Muscle layer of duodenum (tissue), 2 donors: ENCODE measurements around the gene SETBP1.

Experiments used
- H3K27ac ChIP-seq: one replicate; pipeline ENCODE4 v1.7.0; 2013; ENCODE audit warnings: mild to moderate bottlenecking, low read length
- H3K27me3 ChIP-seq: one replicate; pipeline ENCODE4 v1.7.0; 2013; ENCODE audit warnings: low read depth, mild to moderate bottlenecking, control low read depth, low read length
- H3K36me3 ChIP-seq, 2 donors: one replicate each; pipeline ENCODE4 v1.7.0; 2013; ENCODE audit warnings: low read length in 2 of 2, control low read depth in 1 of 2, mild to moderate bottlenecking in 1 of 2; ENCODE audit not compliant: insufficient read depth in 2 of 2, control insufficient read depth in 1 of 2
- H3K4me1 ChIP-seq, 2 donors: one replicate each; pipeline ENCODE4 v1.7.0; 2013; ENCODE audit warnings: low read length in 2 of 2, mild to moderate bottlenecking in 2 of 2, control low read depth in 1 of 2, moderate library complexity in 1 of 2; ENCODE audit not compliant: insufficient read depth in 2 of 2, control insufficient read depth in 1 of 2
- H3K4me3 ChIP-seq, 2 donors: one replicate each; pipeline ENCODE4 v1.7.0; 2013; ENCODE audit warnings: low read length in 2 of 2, low read depth in 1 of 2, mild to moderate bottlenecking in 1 of 2
- H3K9me3 ChIP-seq, 2 donors: one replicate each; pipeline ENCODE4 v1.7.0; 2013; ENCODE audit warnings: low read length in 2 of 2, control low read depth in 1 of 2, mild to moderate bottlenecking in 1 of 2; ENCODE audit not compliant: control insufficient read depth in 1 of 2
- donor health status: healthy.

Gene SETBP1

DNA sequence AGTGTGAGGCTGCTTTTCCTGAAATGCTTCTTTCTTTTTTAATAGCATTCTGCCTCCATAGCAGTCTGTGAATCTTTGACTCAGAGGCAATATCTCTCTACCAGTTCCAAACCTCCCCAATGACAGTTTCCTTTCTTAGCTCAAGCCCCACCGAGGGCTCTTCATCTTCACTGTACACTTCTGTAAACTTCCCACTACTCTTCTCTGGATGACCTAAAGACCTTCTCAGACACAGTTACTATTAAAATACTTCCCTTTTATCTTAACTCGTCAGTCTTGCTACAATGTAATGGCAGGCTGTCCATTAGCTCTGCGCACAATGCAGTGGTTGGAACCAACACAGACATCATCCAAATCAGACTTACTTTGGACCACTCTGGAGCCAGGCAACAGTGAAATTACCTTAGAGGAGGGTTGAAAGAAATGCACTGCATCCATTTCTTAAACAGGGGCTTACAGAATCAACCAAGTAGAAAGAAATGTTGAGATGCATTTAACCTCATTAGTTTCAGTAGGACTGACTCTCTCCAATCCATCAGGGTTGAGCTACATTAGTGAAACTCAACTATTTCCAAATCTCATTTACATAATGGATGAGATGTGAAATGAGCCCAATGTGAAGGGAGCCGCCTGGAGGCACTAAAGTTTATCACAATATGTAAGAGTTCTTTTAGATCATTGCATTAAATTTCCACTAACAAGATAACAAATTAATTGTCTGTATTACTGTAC is 343.8 kb downstream of the SETBP1 start:
- H3K36me3 ChIP-seq = no peaks in the 10 kb centered on the region
- no peaks in the 10 kb centered on the region for H3K4me1 ChIP-seq
- H3K27me3 ChIP-seq = no peaks in the 10 kb centered on the region
- H3K27ac ChIP-seq = no peak overlapping the region
- no peaks in the 10 kb centered on the region for H3K9me3 ChIP-seq
- no peak overlapping the region for H3K4me3 ChIP-seq

DNA sequence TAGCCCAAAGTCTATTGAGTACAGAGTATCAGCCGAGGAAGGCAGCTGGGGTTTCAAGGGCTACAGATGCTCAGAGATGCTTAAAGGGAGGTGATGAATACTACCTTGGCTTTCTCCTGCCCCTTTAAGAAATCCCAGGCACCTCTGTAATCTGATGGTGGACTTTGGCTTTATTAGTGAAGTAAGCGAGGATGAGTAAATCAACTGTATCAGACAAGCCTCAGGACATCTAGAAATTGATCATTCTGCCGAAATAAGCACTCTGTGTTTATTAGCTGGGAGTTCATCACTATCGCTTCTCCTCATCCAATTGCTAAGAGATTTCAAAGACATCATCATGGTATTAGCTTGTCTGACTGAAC is 344.4 kb downstream of the SETBP1 start:
- Histone ChIP-seq H3K4me1 (no peaks in the 10 kb centered on the region), H3K27me3 (no peaks in the 10 kb centered on the region), H3K36me3 (no peaks in the 10 kb centered on the region), H3K27ac (no peak overlapping the region), H3K9me3 (no peaks in the 10 kb centered on the region), H3K4me3 (no peak overlapping the region)

DNA sequence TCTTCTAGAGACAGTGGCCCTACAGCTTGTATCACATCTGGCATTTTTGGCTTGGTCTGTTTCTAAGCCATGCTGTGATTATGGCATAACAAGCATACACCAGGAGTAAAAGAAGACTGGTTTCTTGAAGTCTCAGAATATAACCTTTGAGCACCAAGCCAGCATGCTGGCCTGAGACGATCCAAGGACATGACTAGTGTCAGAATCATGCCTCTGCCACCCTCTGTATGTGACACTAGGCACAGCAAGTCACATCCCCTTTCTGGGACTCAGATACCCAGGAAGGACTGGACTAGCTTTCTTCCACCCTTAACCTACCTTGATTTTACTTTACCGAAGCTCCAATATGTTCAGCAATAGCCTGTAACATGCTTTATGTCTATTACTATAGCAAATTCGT is 345.5 kb downstream of the SETBP1 start:
- H3K4me3 ChIP-seq = no peak overlapping the region
- H3K4me1 ChIP-seq = no peaks in the 10 kb centered on the region
- H3K27me3 ChIP-seq = no peaks in the 10 kb centered on the region
- H3K9me3 ChIP-seq = no peaks in the 10 kb centered on the region
- H3K27ac ChIP-seq = no peak overlapping the region
- H3K36me3 ChIP-seq = no peaks in the 10 kb centered on the region

DNA sequence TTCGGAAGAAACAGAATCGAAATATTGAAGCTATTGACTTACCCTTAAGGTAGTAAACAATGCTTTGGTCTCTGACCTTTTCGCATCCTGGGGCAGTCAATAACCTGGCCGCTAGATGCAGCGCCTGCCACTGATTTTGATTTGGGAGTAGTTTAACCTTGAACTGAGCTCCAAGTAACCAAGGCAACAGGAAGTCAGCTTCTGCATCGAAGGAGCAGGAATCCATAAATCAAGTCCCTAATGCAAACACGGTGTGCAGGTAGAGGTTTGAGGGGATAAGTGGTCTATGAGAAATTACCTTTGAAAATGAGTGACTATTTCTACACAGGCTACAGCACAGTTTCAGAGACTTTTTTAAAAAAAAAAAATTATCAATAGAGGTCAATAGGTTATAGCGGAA is 353.5 kb downstream of the SETBP1 start:
- Histone ChIP-seq H3K36me3 (peaks cover 0 to 6% of the 10 kb centered on the region in 2 donors), H3K27me3 (no peaks in the 10 kb centered on the region), H3K27ac (no peak overlapping the region), H3K4me3 (no peak overlapping the region), H3K9me3 (no peaks in the 10 kb centered on the region), H3K4me1 (no peaks in the 10 kb centered on the region)

DNA sequence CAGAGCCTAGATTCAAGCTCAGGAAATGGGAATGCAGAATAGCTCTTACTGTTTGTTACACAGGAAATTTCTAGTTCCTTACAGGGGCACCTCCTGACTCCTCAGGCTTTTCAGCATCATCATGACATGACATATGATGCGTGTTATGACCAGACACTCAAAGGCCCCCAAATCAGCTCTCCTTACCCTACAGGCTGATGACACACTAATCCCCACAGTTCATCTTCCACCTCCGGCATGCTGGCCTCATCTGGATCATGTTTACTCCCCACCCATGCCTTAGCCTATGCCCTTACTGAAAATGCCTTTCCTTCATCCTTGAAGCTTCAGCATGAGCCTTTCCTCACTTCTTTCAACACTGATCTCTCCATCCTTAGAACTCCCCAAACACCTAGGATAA is 356.9 kb downstream of the SETBP1 start:
- peaks cover 0 to 12% of the 10 kb centered on the region in 2 donors for H3K36me3 ChIP-seq
- H3K9me3 ChIP-seq = no peaks in the 10 kb centered on the region
- H3K27ac ChIP-seq = no peak overlapping the region
- H3K4me1 ChIP-seq = no peaks in the 10 kb centered on the region
- H3K27me3 ChIP-seq = no peaks in the 10 kb centered on the region
- H3K4me3 ChIP-seq = no peak overlapping the region

DNA sequence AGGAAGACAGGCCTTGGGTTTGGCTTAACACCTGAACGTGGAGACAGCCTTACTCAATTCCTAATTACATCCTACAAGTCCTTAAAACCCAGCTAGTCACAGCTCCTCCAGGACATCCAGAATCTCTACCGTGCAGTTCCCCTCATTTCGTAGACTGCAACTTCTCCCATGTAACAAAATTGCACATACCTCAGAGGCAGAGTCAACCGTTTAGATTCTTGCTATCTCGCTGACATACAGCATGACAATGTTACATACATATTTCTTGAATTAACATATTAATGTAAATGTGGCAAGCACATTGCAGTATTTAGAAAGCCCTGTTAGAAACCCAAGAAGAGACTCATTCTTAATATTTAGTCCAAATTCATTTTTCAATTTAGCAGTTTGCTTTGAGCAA is 358.7 kb downstream of the SETBP1 start:
- Histone ChIP-seq H3K27ac (no peak overlapping the region), H3K27me3 (no peaks in the 10 kb centered on the region), H3K4me1 (no peaks in the 10 kb centered on the region), H3K9me3 (no peaks in the 10 kb centered on the region), H3K4me3 (no peak overlapping the region), H3K36me3 (peaks cover 0 to 12% of the 10 kb centered on the region in 2 donors)

GRCh38 chr18:45040879-45041278 is 360.2 kb downstream of the SETBP1 start:
- Histone ChIP-seq H3K27ac (no peak overlapping the region), H3K27me3 (no peaks in the 10 kb centered on the region), H3K36me3 (peaks cover 0 to 12% of the 10 kb centered on the region in 2 donors), H3K4me1 (no peaks in the 10 kb centered on the region), H3K9me3 (no peaks in the 10 kb centered on the region), H3K4me3 (no peak overlapping the region)

GRCh38 chr18:45044787-45045186 is 364.1 kb downstream of the SETBP1 start:
- Histone ChIP-seq H3K9me3 (no peaks in the 10 kb centered on the region), H3K27ac (no peak overlapping the region), H3K36me3 (peaks cover 0 to 5% of the 10 kb centered on the region in 2 donors), H3K27me3 (no peaks in the 10 kb centered on the region), H3K4me3 (no peak overlapping the region), H3K4me1 (no peaks in the 10 kb centered on the region)

- H3K4me3 ChIP-seq = no peak overlapping the region
- no peaks in the 10 kb centered on the region for H3K27me3 ChIP-seq
- peaks cover 0 to 8% of the 10 kb centered on the region in 2 donors for H3K4me1 ChIP-seq
- H3K9me3 ChIP-seq = no peaks in the 10 kb centered on the region
- no peak overlapping the region for H3K27ac ChIP-seq
- H3K36me3 ChIP-seq = no peaks in the 10 kb centered on the region
These were observed 365.5 kb downstream of the SETBP1 start for GRCh38 chr18:45046228-45046627.

GRCh38 chr18:45046961-45047360 is 366.3 kb downstream of the SETBP1 start:
- H3K4me1 ChIP-seq = peaks cover 0 to 8% of the 10 kb centered on the region in 2 donors
- no peak overlapping the region for H3K27ac ChIP-seq
- H3K27me3 ChIP-seq = no peaks in the 10 kb centered on the region
- no peak overlapping the region for H3K4me3 ChIP-seq
- no peaks in the 10 kb centered on the region for H3K9me3 ChIP-seq
- H3K36me3 ChIP-seq = no peaks in the 10 kb centered on the region

DNA sequence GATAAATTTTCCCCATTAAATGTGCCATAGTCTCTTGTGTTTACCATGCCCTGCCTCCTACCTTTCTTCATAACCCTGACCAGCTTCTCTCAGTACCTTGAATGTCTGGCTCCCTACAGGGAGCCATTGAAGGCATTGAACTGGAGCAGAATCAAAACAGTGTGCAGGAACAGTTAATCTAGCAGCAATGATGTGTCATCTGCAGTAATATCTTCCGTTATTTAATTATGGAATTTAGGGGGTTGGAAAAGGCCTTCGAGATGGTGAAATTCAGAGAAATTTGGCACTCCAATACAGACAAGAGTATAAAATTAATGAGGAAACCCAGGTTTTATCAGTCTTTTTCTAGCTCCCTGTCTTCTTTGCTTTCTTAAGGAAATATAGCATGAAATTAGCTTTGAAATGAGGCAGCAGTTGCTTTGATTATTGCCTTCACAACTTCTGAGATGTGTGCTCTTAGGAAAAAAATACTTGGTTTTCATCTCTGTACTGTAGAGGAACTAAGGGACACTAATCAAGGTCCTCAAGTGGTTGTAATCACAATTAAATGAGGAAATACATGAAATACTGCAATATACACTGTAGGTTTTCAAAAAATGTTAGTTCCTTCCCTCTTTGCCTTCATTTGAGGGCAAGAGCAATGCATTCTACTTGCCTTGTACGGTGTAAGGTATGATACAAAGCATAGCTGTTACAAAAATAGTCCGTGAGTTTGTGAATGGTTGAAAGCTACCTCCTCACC is 369.1 kb downstream of the SETBP1 start:
- no peak overlapping the region for H3K27ac ChIP-seq
- H3K27me3 ChIP-seq = no peaks in the 10 kb centered on the region
- H3K9me3 ChIP-seq = no peaks in the 10 kb centered on the region
- H3K36me3 ChIP-seq = no peaks in the 10 kb centered on the region
- H3K4me3 ChIP-seq = no peak overlapping the region
- H3K4me1 ChIP-seq = peaks cover 0 to 8% of the 10 kb centered on the region in 2 donors
